Hepatocyte (in vitro differentiated cells): ENCODE measurements around the gene TANC1.

Source experiments
- CTCF ChIP-seq: fragments of 200-600 bp; sonication (generic); IDR thresholded peaks from 2 replicates; pipeline ENCODE4 v1.5.1; 2016; ENCODE audit warnings: antibody characterized with exemption, mild to moderate bottlenecking; ENCODE audit not compliant: poor library complexity
- EZH2 ChIP-seq: fragments of 200-600 bp; sonication (generic); IDR thresholded peaks from 2 replicates; pipeline ENCODE4 v1.6.1; 2016; ENCODE audit warnings: antibody characterized with exemption, mild to moderate bottlenecking, borderline replicate concordance
- EZH2phosphoT487 ChIP-seq: fragments of 200-600 bp; sonication (generic); IDR thresholded peaks from one replicate; pipeline ENCODE4 v1.6.1; 2018; ENCODE audit warnings: antibody characterized with exemption, mild to moderate bottlenecking, low read depth, moderate library complexity; ENCODE audit not compliant: unreplicated experiment, severe bottlenecking

GRCh38 chr2:159106109-159106508, 137.7 kb downstream of the TANC1 start:
- no peak for TF ChIP-seq EZH2phosphoT487
- no peak for TF ChIP-seq CTCF
- TF ChIP-seq EZH2, result no peak
